Measurements from ENCODE around the gene GAD2. TPM values are rescaled to one million over a fixed set of nuclear protein-coding genes. Genes with fewer than 3 reads are reported as not detected.

Gene GAD2
- total RNA-seq, 1 donor, result not detected

GRCh38 chr10:26219676-26220075, 3.1 kb downstream of the GAD2 start:
- H3K4me3 ChIP-seq (ENCODE audit: low read depth, low read length), result no peak overlapping the region
- TF ChIP-seq CTCF (IDR thresholded peaks at IDR 0.05; ENCODE audit: insufficient read depth, low read depth, low read length), result no peak
- no peak for DNase-seq (ENCODE audit: low read depth)

GRCh38 chr10:26220901-26221300, 4.3 kb downstream of the GAD2 start:
- no peak for DNase-seq (ENCODE audit: low read depth)
- H3K4me3 ChIP-seq (ENCODE audit: low read depth, low read length), result no peak overlapping the region
- TF ChIP-seq CTCF (IDR thresholded peaks at IDR 0.05; ENCODE audit: insufficient read depth, low read depth, low read length), result no peak

GRCh38 chr10:26221541-26221940, 5.0 kb downstream of the GAD2 start:
- no peak for DNase-seq (ENCODE audit: low read depth)
- no peak for TF ChIP-seq CTCF (IDR thresholded peaks at IDR 0.05; ENCODE audit: insufficient read depth, low read depth, low read length)
- no peak overlapping the region for H3K4me3 ChIP-seq (ENCODE audit: low read depth, low read length)

- no peak overlapping the region for H3K4me3 ChIP-seq (ENCODE audit: low read depth, low read length)
- no peak for TF ChIP-seq CTCF (IDR thresholded peaks at IDR 0.05; ENCODE audit: insufficient read depth, low read depth, low read length)
- no peak for DNase-seq (ENCODE audit: low read depth)
These were observed 6.0 kb downstream of the GAD2 start for GRCh38 chr10:26222563-26222962.

GRCh38 chr10:26225322-26225721, 8.7 kb downstream of the GAD2 start:
- H3K4me3 ChIP-seq (ENCODE audit: low read depth, low read length), result no peak overlapping the region

GRCh38 chr10:26227786-26228185, 11.2 kb downstream of the GAD2 start:
- DNase-seq (ENCODE audit: low read depth), result no peak
- no peak for TF ChIP-seq CTCF (IDR thresholded peaks at IDR 0.05; ENCODE audit: insufficient read depth, low read depth, low read length)
- H3K4me3 ChIP-seq (ENCODE audit: low read depth, low read length), result no peak overlapping the region

More at GRCh38 chr10:26225322-26225721, 8.7 kb downstream of the GAD2 start:
- TF ChIP-seq CTCF (IDR thresholded peaks at IDR 0.05; ENCODE audit: insufficient read depth, low read depth, low read length), result no peak
- no peak for DNase-seq (ENCODE audit: low read depth)

GRCh38 chr10:26232174-26232573, 15.6 kb downstream of the GAD2 start:
- DNase-seq (ENCODE audit: low read depth), result no peak
- no peak overlapping the region for H3K4me3 ChIP-seq (ENCODE audit: low read depth, low read length)
- no peak for TF ChIP-seq CTCF (IDR thresholded peaks at IDR 0.05; ENCODE audit: insufficient read depth, low read depth, low read length)
